Activated CD4-positive, alpha-beta T cell treated with anti-CD3 and anti-CD28 coated beads, Interleukin-2, amount 10 ng/mL, durations not matched to agents 24 days and 14 days (primary cell): ENCODE measurements around the gene DNAI2. TPM values are rescaled to one million over a fixed set of nuclear protein-coding genes. Genes with fewer than 3 reads are reported as not detected.
A peak's percentile ranks its signal among the peaks of the same experiment; 100 is the strongest.
"Not testable (repeated sequence)": the region's sequence is repeated elsewhere in the genome, so short reads cannot be mapped to it uniquely, and the experiment has no call there.

Source experiments
- DNase-seq: peaks from one replicate; pipeline ENCODE4 v3.0.0; 2022
- H3K27ac Mint-ChIP-seq: one replicate; pipeline ENCODE4 v1.8.0; 2022; ENCODE audit warnings: mild to moderate bottlenecking, mixed read lengths
- H3K27me3 Mint-ChIP-seq: one replicate; pipeline ENCODE4 v1.8.0; 2022; ENCODE audit warnings: mixed read lengths
- H3K36me3 Mint-ChIP-seq: one replicate; pipeline ENCODE4 v1.8.0; 2022; ENCODE audit warnings: low read depth, mild to moderate bottlenecking, mixed read lengths
- H3K4me1 Mint-ChIP-seq: one replicate; pipeline ENCODE4 v1.8.0; 2021; ENCODE audit warnings: mixed read lengths
- H3K4me3 Mint-ChIP-seq: one replicate; pipeline ENCODE4 v1.8.0; 2022; ENCODE audit warnings: mild to moderate bottlenecking, moderate library complexity, mixed read lengths
- H3K9me3 Mint-ChIP-seq: one replicate; pipeline ENCODE4 v1.8.0; 2021; ENCODE audit warnings: mixed read lengths
- intact Hi-C: fragments of 100-400 bp; cut with micrococcal nuclease; formaldehyde crosslinking; loops from one replicate; pipeline ENCODE4 v1.15.1; 2023
- total RNA-seq: library from RNA; stranded (reverse); gene quantifications from 2 replicates; pipeline ENCODE4 v1.2.3, GENCODE V29; 2022

The DNAI2 gene
- total RNA-seq, 1 donor from 2014 or later = 0.09 TPM

- Mint-ChIP-seq H3K4me3 (peak overlapping the region; percentile 74), H3K36me3 (no peaks in the 10 kb centered on the region), H3K27ac (peak overlapping the region; percentile 47), H3K4me1 (peaks cover 30% of the 10 kb centered on the region), H3K27me3 (peaks cover 14% of the 10 kb centered on the region), H3K9me3 (no peaks in the 10 kb centered on the region)
- intact Hi-C loops = no loop called here
- DNase-seq = peak; percentile 63
These were observed 791 bp downstream of the DNAI2 start for GRCh38 chr17:74274709-74275340.

- Mint-ChIP-seq H3K27ac (no peak overlapping the region), H3K36me3 (no peaks in the 10 kb centered on the region), H3K4me3 (no peak overlapping the region), H3K27me3 (peaks cover 12% of the 10 kb centered on the region), H3K4me1 (peaks cover 42% of the 10 kb centered on the region), H3K9me3 (no peaks in the 10 kb centered on the region)
- intact Hi-C loops = no loop called here
- DNase-seq = no peak
These were observed 2.0 kb downstream of the DNAI2 start for GRCh38 chr17:74276051-74276476.

GRCh38 chr17:74276541-74277009 is 2.5 kb downstream of the DNAI2 start:
- intact Hi-C loops = no loop called here

GRCh38 chr17:74277935-74278334 is 3.9 kb downstream of the DNAI2 start:
- Mint-ChIP-seq H3K36me3 (no peaks in the 10 kb centered on the region), H3K27me3 (peaks cover 8% of the 10 kb centered on the region), H3K9me3 (peaks cover 5% of the 10 kb centered on the region), H3K4me1 (peaks cover 49% of the 10 kb centered on the region), H3K4me3 (no peak overlapping the region), H3K27ac (peak overlapping the region; percentile 8)
- DNase-seq = no peak
- intact Hi-C loops = no loop called here

More at GRCh38 chr17:74276541-74277009, 2.5 kb downstream of the DNAI2 start:
- H3K4me1 Mint-ChIP-seq = peaks cover 42% of the 10 kb centered on the region
- no peak for DNase-seq
- no peak overlapping the region for H3K27ac Mint-ChIP-seq
- H3K9me3 Mint-ChIP-seq = no peaks in the 10 kb centered on the region
- H3K27me3 Mint-ChIP-seq = peaks cover 10% of the 10 kb centered on the region
- no peak overlapping the region for H3K4me3 Mint-ChIP-seq
- no peaks in the 10 kb centered on the region for H3K36me3 Mint-ChIP-seq

- not testable (repeated sequence) for H3K9me3 Mint-ChIP-seq, DNase-seq, H3K27me3 Mint-ChIP-seq, H3K36me3 Mint-ChIP-seq
- intact Hi-C loops = loop anchor here (5.0 to 10.0 kb wide), 3 partner anchors 188 to 465 kb away; partner anchors contain the start of genes CD300A and NHERF1
- Mint-ChIP-seq H3K4me1 (peaks cover 42% of the 10 kb centered on the region), H3K4me3 (peak overlapping the region; percentile 42), H3K27ac (peak overlapping the region; percentile 90)
These were observed 5.6 kb downstream of the DNAI2 start for GRCh38 chr17:74279617-74280016.

GRCh38 chr17:74280093-74280513 is 6.1 kb downstream of the DNAI2 start:
- Mint-ChIP-seq H3K27me3 (no peaks in the 10 kb centered on the region), H3K9me3 (peaks cover 5% of the 10 kb centered on the region), H3K36me3 (no peaks in the 10 kb centered on the region), H3K27ac (peak overlapping the region; percentile 90), H3K4me1 (peaks cover 42% of the 10 kb centered on the region), H3K4me3 (peak overlapping the region; percentile 42)
- intact Hi-C loops = loop anchor here (5.0 to 10.0 kb wide), 3 partner anchors 187 to 465 kb away; partner anchors contain the start of genes CD300A and NHERF1
- peak; percentile 90 for DNase-seq

GRCh38 chr17:74281799-74282198 is 7.8 kb downstream of the DNAI2 start:
- H3K4me3 Mint-ChIP-seq = no peak overlapping the region
- H3K36me3 Mint-ChIP-seq = no peaks in the 10 kb centered on the region
- intact Hi-C loops = loop anchor here (2.0 to 10.0 kb wide), 5 partner anchors 15 to 463 kb away; partner anchors contain the start of genes CD300A, NHERF1 and TTYH2
- H3K4me1 Mint-ChIP-seq = peaks cover 39% of the 10 kb centered on the region
- H3K27ac Mint-ChIP-seq = peak overlapping the region; percentile 94
- H3K27me3 Mint-ChIP-seq = no peaks in the 10 kb centered on the region
- DNase-seq = no peak
- peaks cover 5% of the 10 kb centered on the region for H3K9me3 Mint-ChIP-seq

- intact Hi-C loops = loop anchor here (2.0 to 10.0 kb wide), 5 partner anchors 15 to 463 kb away; partner anchors contain the start of genes CD300A, NHERF1 and TTYH2
- DNase-seq, H3K27me3 Mint-ChIP-seq, H3K9me3 Mint-ChIP-seq, H3K4me3 Mint-ChIP-seq, H3K36me3 Mint-ChIP-seq: not testable (repeated sequence)
- Mint-ChIP-seq H3K4me1 (peaks cover 43% of the 10 kb centered on the region), H3K27ac (peak overlapping the region; percentile 94)
These were observed 8.2 kb downstream of the DNAI2 start for GRCh38 chr17:74282274-74282586.

- Mint-ChIP-seq H3K36me3 (no peaks in the 10 kb centered on the region), H3K9me3 (peaks cover 5% of the 10 kb centered on the region), H3K4me1 (peaks cover 45% of the 10 kb centered on the region), H3K27ac (peak overlapping the region; percentile 94), H3K4me3 (peak overlapping the region; percentile 43), H3K27me3 (no peaks in the 10 kb centered on the region)
- intact Hi-C loops = loop anchor here (2.0 to 10.0 kb wide), 5 partner anchors 14 to 462 kb away; partner anchors contain the start of genes CD300A, NHERF1 and TTYH2
- DNase-seq = peak; percentile 84
These were observed 8.7 kb downstream of the DNAI2 start for GRCh38 chr17:74282587-74283370.

GRCh38 chr17:74283371-74283673 is 9.3 kb downstream of the DNAI2 start:
- intact Hi-C loops = loop anchor here (2.0 to 10.0 kb wide), 5 partner anchors 13 to 461 kb away; partner anchors contain the start of genes CD300A, NHERF1 and TTYH2
- H3K27me3 Mint-ChIP-seq = no peaks in the 10 kb centered on the region
- peak overlapping the region; percentile 43 for H3K4me3 Mint-ChIP-seq
- no peaks in the 10 kb centered on the region for H3K36me3 Mint-ChIP-seq
- no peak for DNase-seq
- peak overlapping the region; percentile 94 for H3K27ac Mint-ChIP-seq
- peaks cover 47% of the 10 kb centered on the region for H3K4me1 Mint-ChIP-seq
- H3K9me3 Mint-ChIP-seq = peaks cover 5% of the 10 kb centered on the region

GRCh38 chr17:74287031-74287602 is 13.1 kb downstream of the DNAI2 start:
- peaks cover 5% of the 10 kb centered on the region for H3K9me3 Mint-ChIP-seq
- H3K27ac Mint-ChIP-seq = no peak overlapping the region
- no peak for DNase-seq
- no peak overlapping the region for H3K4me3 Mint-ChIP-seq
- peaks cover 42% of the 10 kb centered on the region for H3K4me1 Mint-ChIP-seq
- H3K27me3 Mint-ChIP-seq = no peaks in the 10 kb centered on the region
- no peaks in the 10 kb centered on the region for H3K36me3 Mint-ChIP-seq
- intact Hi-C loops = loop anchor here (10.0 kb wide), 2 partner anchors 228 to 458 kb away; partner anchors contain the start of gene NHERF1

- H3K4me3 Mint-ChIP-seq = no peak overlapping the region
- intact Hi-C loops = loop anchor here (10.0 kb wide), 2 partner anchors 226 to 456 kb away; partner anchors contain the start of gene NHERF1
These were observed 14.8 kb downstream of the DNAI2 start for GRCh38 chr17:74288785-74289184.

GRCh38 chr17:74289688-74290087 is 15.7 kb downstream of the DNAI2 start:
- Mint-ChIP-seq H3K4me1 (peaks cover 30% of the 10 kb centered on the region), H3K27me3 (peaks cover under 1% of the 10 kb centered on the region), H3K4me3 (no peak overlapping the region), H3K9me3 (peaks cover 1% of the 10 kb centered on the region), H3K36me3 (no peaks in the 10 kb centered on the region), H3K27ac (peak overlapping the region; percentile 25)
- intact Hi-C loops = loop anchor here (10.0 kb wide), 2 partner anchors 225 to 455 kb away; partner anchors contain the start of gene NHERF1
- DNase-seq = no peak

More at GRCh38 chr17:74288785-74289184, 14.8 kb downstream of the DNAI2 start:
- H3K27ac Mint-ChIP-seq = peak overlapping the region; percentile 59
- peaks cover 31% of the 10 kb centered on the region for H3K4me1 Mint-ChIP-seq
- peak; percentile 65 for DNase-seq
- H3K36me3 Mint-ChIP-seq = no peaks in the 10 kb centered on the region
- H3K9me3 Mint-ChIP-seq = no peaks in the 10 kb centered on the region
- H3K27me3 Mint-ChIP-seq = no peaks in the 10 kb centered on the region
